A549 (cell line): ENCODE data around the gene PPP2R2C. TPM values are rescaled to one million over a fixed set of nuclear protein-coding genes. Genes with fewer than 3 reads are reported as not detected.

Experiments used
- ATAC-seq, 2 experiments: fragments of 200-7000 bp in 1 of 2; fragments of >200 bp in 1 of 2; cut with Nextera tagmentation in 1 of 2; cut with Tn5 transposase in 1 of 2; 3 replicates each; pipeline versions ENCODE4 v1.8.0 to v1.9.1; 2018 to 2020; ENCODE audit warnings: mild to moderate bottlenecking in 1 of 2, moderate library complexity in 1 of 2
- CTCF ChIA-PET: fragments of 300-600 bp; sonication (Branson Sonifier 250); formaldehyde crosslinking; extraction: SDS; loops from one replicate; lab custom pipeline; 2021; ENCODE audit warnings: antibody characterized with exemption, inconsistent platforms; lab: Yijun Ruan, JAX
- POLR2A ChIA-PET: fragments of 350-600 bp; formaldehyde crosslinking; extraction: SDS; loops from one replicate; lab custom pipeline; 2021; ENCODE audit warnings: antibody characterized with exemption, inconsistent platforms; lab: Yijun Ruan, JAX
- DNase-seq, 2 experiments: peaks; one replicate each; pipeline versions ENCODE4 v3.0.0 to v3.0.0-alpha.2; 2011 to 2016; ENCODE audit warnings: low read depth in 1 of 2, low spot score in 1 of 2
- FAIRE-seq: peaks from 2 replicates; lab custom pipeline; 2011; peaks lifted over from hg19 to GRCh38; lab: Jason Lieb, UNC
- H3K27ac ChIP-seq, 2 experiments: fragments of >200 bp; sonication (Bioruptor Twin); formaldehyde crosslinking; 3 replicates each; pipeline ENCODE4 v1.5.1; 2016 to 2017
- H3K4me1 ChIP-seq: fragments of >200 bp; sonication (Bioruptor Twin); formaldehyde crosslinking; 3 replicates; pipeline ENCODE4 v1.6.1; 2016
- H3K4me2 ChIP-seq: fragments of >200 bp; sonication (Bioruptor Twin); formaldehyde crosslinking; 3 replicates; pipeline ENCODE4 v1.6.1; 2016
- H3K4me3 ChIP-seq: fragments of >200 bp; sonication (Bioruptor Twin); formaldehyde crosslinking; 3 replicates; pipeline ENCODE4 v1.5.1; 2016
- H3K9me3 ChIP-seq: fragments of >200 bp; sonication (Bioruptor Twin); formaldehyde crosslinking; 3 replicates; pipeline ENCODE4 v1.6.1; 2016
- BCL3 ChIP-seq: fragments of >200 bp; sonication (Bioruptor Twin); formaldehyde crosslinking; IDR thresholded peaks from 3 replicates; pipeline ENCODE4 v1.6.1; 2016
- CHD2 ChIP-seq: fragments of 150-350 bp; IDR thresholded peaks from 2 replicates; pipeline ENCODE4 v1.6.1; 2014; ENCODE audit warnings: low read length; ENCODE audit not compliant: partially characterized antibody
- CHD4 ChIP-seq: fragments of 200-600 bp; sonication (generic); IDR thresholded peaks from 2 replicates; pipeline ENCODE4 v1.6.1; 2016; ENCODE audit warnings: antibody characterized with exemption, mild to moderate bottlenecking, borderline replicate concordance
- E2F6 ChIP-seq: IDR thresholded peaks from 2 replicates; pipeline ENCODE4 v1.6.1; 2012; ENCODE audit warnings: low read depth, borderline replicate concordance
- EP300 ChIP-seq, 2 experiments: fragments of >200 bp; sonication (Bioruptor Twin); formaldehyde crosslinking; IDR thresholded peaks; 2 replicates in 1 of 2; 3 replicates in 1 of 2; pipeline ENCODE4 v1.6.1; 2016 to 2017
- FOSL2 ChIP-seq, 2 experiments: fragments of 450-650 bp in 1 of 2; fragments of >200 bp in 1 of 2; sonication (Bioruptor Twin) in 1 of 2; formaldehyde crosslinking; IDR thresholded peaks; 2 replicates each; pipeline versions ENCODE4 v1.5.0 to v1.6.1; 2016 to 2020; ENCODE audit warnings: mild to moderate bottlenecking in 1 of 2, moderate library complexity in 1 of 2
- GATA3 ChIP-seq: IDR thresholded peaks from 2 replicates; pipeline ENCODE4 v1.6.1; 2012; ENCODE audit warnings: borderline replicate concordance
- HDAC2 ChIP-seq: fragments of 200-600 bp; sonication (generic); IDR thresholded peaks from 2 replicates; pipeline ENCODE4 v1.6.1; 2016
- HEYL ChIP-seq: fragments of 250-450 bp; sonication (Bioruptor Pico); IDR thresholded peaks from 2 replicates; pipeline ENCODE4 v1.8.0; 2021; ENCODE audit warnings: mild to moderate bottlenecking, moderate library complexity
- HOXA7 ChIP-seq: fragments of 250-450 bp; sonication (Bioruptor Pico); IDR thresholded peaks from 2 replicates; pipeline ENCODE4 v1.5.0; 2020; ENCODE audit warnings: mild to moderate bottlenecking, moderate library complexity
- HOXB5 ChIP-seq: fragments of 250-450 bp; sonication (Bioruptor Pico); IDR thresholded peaks from 2 replicates; pipeline ENCODE4 v1.5.0; 2020; ENCODE audit warnings: mild to moderate bottlenecking, moderate library complexity
- JUNB ChIP-seq: fragments of >200 bp; sonication (Bioruptor Twin); formaldehyde crosslinking; IDR thresholded peaks from 2 replicates; pipeline ENCODE4 v1.6.1; 2016
- MAFK ChIP-seq: fragments of 450-650 bp; IDR thresholded peaks from 2 replicates; pipeline ENCODE4 v1.6.1; 2014; ENCODE audit not compliant: partially characterized antibody
- PHF8 ChIP-seq: fragments of 200-600 bp; sonication (generic); IDR thresholded peaks from 2 replicates; pipeline ENCODE4 v1.6.1; 2016; ENCODE audit warnings: low read depth, mild to moderate bottlenecking, antibody characterized with exemption, moderate library complexity, borderline replicate concordance
- POLR2A ChIP-seq: IDR thresholded peaks from 2 replicates; pipeline ENCODE4 v1.6.1; 2012; ENCODE audit warnings: mild to moderate bottlenecking, low read length
- RAD21 ChIP-seq, 2 experiments: fragments of >200 bp in 1 of 2; sonication (Bioruptor Twin) in 1 of 2; formaldehyde crosslinking in 1 of 2; IDR thresholded peaks in 1 of 2; conservative IDR thresholded peaks in 1 of 2; 2 replicates in 1 of 2; 3 replicates in 1 of 2; pipeline ENCODE4 v1.6.1; 2012 to 2018; ENCODE audit warnings: inconsistent platforms in 1 of 2
- RFX5 ChIP-seq: fragments of 450-650 bp; IDR thresholded peaks from 2 replicates; pipeline ENCODE4 v1.7.1; 2014; ENCODE audit warnings: antibody characterized with exemption, mild to moderate bottlenecking, moderate library complexity
- RNF2 ChIP-seq: fragments of 200-600 bp; sonication (generic); IDR thresholded peaks from 2 replicates; pipeline ENCODE4 v1.6.1; 2016; ENCODE audit warnings: low read depth, mild to moderate bottlenecking, antibody characterized with exemption, moderate library complexity, borderline replicate concordance
- SMC3 ChIP-seq: fragments of >200 bp; sonication (Bioruptor Twin); formaldehyde crosslinking; IDR thresholded peaks from 3 replicates; pipeline ENCODE4 v1.6.1; 2018; ENCODE audit warnings: inconsistent platforms
- TFCP2L1 ChIP-seq: fragments of 250-450 bp; sonication (Bioruptor Pico); IDR thresholded peaks from 2 replicates; pipeline ENCODE4 v1.5.0; 2021; ENCODE audit warnings: mild to moderate bottlenecking
- ZSCAN20 ChIP-seq: fragments of 250-450 bp; sonication (Bioruptor Pico); IDR thresholded peaks from 2 replicates; pipeline ENCODE4 v1.8.0; 2022; ENCODE audit warnings: mild to moderate bottlenecking, moderate library complexity
- WGBS: methylation state at CpG from one replicate; pipeline ENCODE4 v1.1.6; 2017; ENCODE audit errors: missing lambda C conversion rate; 5-methylcytosine and 5-hydroxymethylcytosine counted together
- polyA plus RNA-seq, 4 experiments: library from polyadenylated mRNA; depleted of rRNA in 3 of 4; stranded (reverse); fragments of >200 nt; fragmentation: RNase III in 1 of 4; extraction: RNeasy Plus Mini Kit Qiagen cat#74134 plus additional on column Dnase treatment in 1 of 4; gene quantifications; 2 replicates in 3 of 4; 3 replicates in 1 of 4; pipeline ENCODE4 v1.2.3, GENCODE V29; 2011 to 2017
- TF ChIP-seq, protein P1 (sequence below): fragments of 250-450 bp; sonication (Bioruptor Pico); IDR thresholded peaks from 2 replicates; pipeline ENCODE4 v1.5.0; 2021; ENCODE audit warnings: mild to moderate bottlenecking, moderate library complexity, borderline replicate concordance

Gene PPP2R2C
- polyA plus RNA-seq, 2 of the 4 experiments (the other 2 are of a cell fraction), result 23.9 to 29.4 TPM

DNA sequence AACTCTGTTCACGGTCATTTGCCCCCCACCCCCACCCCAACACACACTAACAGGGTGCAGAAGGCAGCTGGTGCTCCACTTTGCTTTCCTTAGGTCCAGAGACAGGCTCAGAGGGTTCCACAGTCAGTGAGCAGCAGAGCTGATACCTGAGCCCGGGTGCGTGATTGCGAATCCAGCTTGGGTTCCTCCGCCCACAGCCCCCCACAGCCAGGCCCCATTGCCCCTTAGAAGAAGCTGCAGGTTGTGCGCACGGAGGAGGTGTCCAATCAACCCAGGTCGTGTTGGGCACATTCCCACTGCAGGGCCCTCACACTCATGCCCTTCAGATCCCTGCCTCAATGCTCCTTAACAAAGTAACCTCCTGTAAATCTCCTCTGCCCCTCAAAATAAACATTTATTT lies 117.8 kb downstream of the PPP2R2C start:
- H3K4me1 ChIP-seq, result no peaks in the 10 kb centered on the region
- FAIRE-seq (no peak), DNase-seq (no peak), ATAC-seq (no peak; a peak in 1 of 6 replicates)
- 68% methylated on average over 7 of the region's 8 CpGs for WGBS
- no peak overlapping the region for H3K27ac ChIP-seq
- no peak for TF ChIP-seq ZSCAN20
- no peak for TF ChIP-seq BCL3
- TF ChIP-seq SMC3, result no peak
- no peak for TF ChIP-seq CHD4
- no peak for TF ChIP-seq RFX5
- no peak for TF ChIP-seq HOXA7 (CRISPR knock-in tag)
- TF ChIP-seq, protein P1, sequence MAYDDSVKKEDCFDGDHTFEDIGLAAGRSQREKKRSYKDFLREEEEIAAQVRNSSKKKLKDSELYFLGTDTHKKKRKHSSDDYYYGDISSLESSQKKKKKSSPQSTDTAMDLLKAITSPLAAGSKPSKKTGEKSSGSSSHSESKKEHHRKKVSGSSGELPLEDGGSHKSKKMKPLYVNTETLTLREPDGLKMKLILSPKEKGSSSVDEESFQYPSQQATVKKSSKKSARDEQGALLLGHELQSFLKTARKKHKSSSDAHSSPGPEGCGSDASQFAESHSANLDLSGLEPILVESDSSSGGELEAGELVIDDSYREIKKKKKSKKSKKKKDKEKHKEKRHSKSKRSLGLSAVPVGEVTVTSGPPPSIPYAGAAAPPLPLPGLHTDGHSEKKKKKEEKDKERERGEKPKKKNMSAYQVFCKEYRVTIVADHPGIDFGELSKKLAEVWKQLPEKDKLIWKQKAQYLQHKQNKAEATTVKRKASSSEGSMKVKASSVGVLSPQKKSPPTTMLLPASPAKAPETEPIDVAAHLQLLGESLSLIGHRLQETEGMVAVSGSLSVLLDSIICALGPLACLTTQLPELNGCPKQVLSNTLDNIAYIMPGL, result no peak
- no peak for TF ChIP-seq GATA3
- TF ChIP-seq HOXB5 (CRISPR knock-in tag), result no peak
- TF ChIP-seq FOSL2 (IDR thresholded peaks at IDR 0.05), result no peak
- no peak for TF ChIP-seq FOSL2 (CRISPR knock-in tag; IDR thresholded peaks at IDR 0.05)
- no peak overlapping the region for H3K4me3 ChIP-seq
- no peaks in the 10 kb centered on the region for H3K9me3 ChIP-seq
- POLR2A ChIA-PET, result no interaction called here
- CTCF ChIA-PET, result interaction anchor here (1.2 kb wide), 1 partner anchor 192 kb away, joined by 5 read pairs; no protein-coding TSS in a partner anchor
- no peak overlapping the region for H3K4me2 ChIP-seq

- CTCF ChIA-PET, result no interaction called here
Measured at GRCh38 chr4:6354119-6354518, 118.3 kb downstream of the PPP2R2C start.

More at GRCh38 chr4:6354119-6354518, 118.3 kb downstream of the PPP2R2C start:
- no peaks in the 10 kb centered on the region for H3K4me1 ChIP-seq
- no peak overlapping the region for H3K4me3 ChIP-seq
- H3K4me2 ChIP-seq, result no peak overlapping the region
- 84% methylated on average over 14 of the region's 15 CpGs for WGBS
- DNase-seq (no peak), ATAC-seq (peak; percentile 39 to 46; a peak in 4 of 6 replicates), FAIRE-seq (no peak)
- H3K27ac ChIP-seq, result no peak overlapping the region
- POLR2A ChIA-PET, result no interaction called here
- no peaks in the 10 kb centered on the region for H3K9me3 ChIP-seq
- no peak for TF ChIP-seq POLR2A
- no peak for TF ChIP-seq BCL3
- no peak for TF ChIP-seq PHF8
- TF ChIP-seq HOXA7 (CRISPR knock-in tag), result no peak
- no peak for TF ChIP-seq RAD21 (conservative IDR thresholded peaks at IDR 0.05 in 1 of 2, IDR thresholded peaks at IDR 0.05 in 1 of 2)
- no peak for TF ChIP-seq GATA3
- TF ChIP-seq MAFK, result no peak
- no peak for TF ChIP-seq RNF2
- TF ChIP-seq HDAC2, result no peak
- TF ChIP-seq HOXB5 (CRISPR knock-in tag), result no peak
- TF ChIP-seq, protein P1, result no peak
- no peak for TF ChIP-seq HEYL (CRISPR knock-in tag)
- no peak for TF ChIP-seq TFCP2L1 (CRISPR knock-in tag)
- TF ChIP-seq E2F6, result no peak
- no peak for TF ChIP-seq RFX5
- no peak for TF ChIP-seq JUNB
- no peak for TF ChIP-seq CHD2
- TF ChIP-seq EP300 (IDR thresholded peaks at IDR 0.05), result no peak
